ENCODE measurements around the gene ARPIN. TPM values are rescaled to one million over a fixed set of nuclear protein-coding genes. Genes with fewer than 3 reads are reported as not detected.
A peak's percentile ranks its signal among the peaks of the same experiment; 100 is the strongest.

Gene ARPIN
- total RNA-seq, 1 experiment from 2014 or later: 30.4 TPM

DNA sequence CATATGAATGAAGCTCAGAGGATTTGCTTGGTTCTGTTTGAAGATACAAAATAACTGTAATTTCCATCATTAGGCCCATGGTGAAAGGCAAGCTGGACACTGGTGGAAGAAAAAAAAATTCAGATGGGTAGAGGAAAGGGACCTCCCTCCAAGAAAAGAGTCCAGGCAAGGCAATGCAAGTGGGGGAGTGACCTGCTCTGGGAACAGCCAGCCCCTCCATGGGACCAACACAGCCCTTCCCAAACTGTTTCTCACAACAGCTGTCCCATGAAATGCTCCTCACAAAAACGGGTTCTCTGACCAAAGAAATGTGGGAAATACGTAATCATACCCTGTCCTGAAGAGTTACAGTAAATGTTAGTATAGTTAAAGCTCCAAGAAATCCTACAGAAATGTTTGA is 14.6 kb downstream of the ARPIN start:
- Histone ChIP-seq H3K4me1 (replicated peaks; ENCODE audit: insufficient read depth) (peaks cover 20% of the 10 kb centered on the region), H4K20me1 (ENCODE audit: insufficient read depth) (no peaks in the 10 kb centered on the region), H2AFZ (no peak overlapping the region), H3K4me3 (no peak overlapping the region), H3K9me3 (ENCODE audit: insufficient read depth, low read depth) (no peaks in the 10 kb centered on the region), H3K9me2 (ENCODE audit: insufficient read depth) (no peaks in the 10 kb centered on the region), H3K4me2 (no peak overlapping the region; the same call in 1 of the 2 replicates), H3K27me3 (ENCODE audit: insufficient read depth, low read depth) (no peaks in the 10 kb centered on the region), H3K36me3 (ENCODE audit: low read depth) (peaks cover 6% of the 10 kb centered on the region), H3K27ac (no peak overlapping the region), H3K79me2 (ENCODE audit: low read depth) (peaks cover 4% of the 10 kb centered on the region), H3F3A (ENCODE audit: insufficient read depth, low read depth) (peaks cover 28% of the 10 kb centered on the region)
- CTCF ChIA-PET: interaction anchor here (0.5 to 1.7 kb wide), 7 partner anchors 73 to 462 kb away, joined by 3 to 10 read pairs (median 4); no protein-coding TSS in a partner anchor
- no peak for DNase-seq
- no TSS peak for BruUV-seq (replicated peaks)
- POLR2A ChIA-PET (ENCODE audit: unreplicated experiment): interaction anchor here (0.6 kb wide), 2 partner anchors 204 to 304 kb away, joined by 4 to 10 read pairs; partner anchors contain the start of gene IDH2
- TF ChIP-seq EZH2 (IDR thresholded peaks at IDR 0.05; ENCODE audit: low read depth) (no peak), CTCF (conservative IDR thresholded peaks at IDR 0.05) (no peak)
- intact Hi-C loops (cut with micrococcal nuclease; ENCODE audit: unreplicated experiment): loop anchor here (1.0 to 10.0 kb wide), 6 partner anchors 15 to 384 kb away; partner anchors contain the start of genes ARPIN and NGRN

DNA sequence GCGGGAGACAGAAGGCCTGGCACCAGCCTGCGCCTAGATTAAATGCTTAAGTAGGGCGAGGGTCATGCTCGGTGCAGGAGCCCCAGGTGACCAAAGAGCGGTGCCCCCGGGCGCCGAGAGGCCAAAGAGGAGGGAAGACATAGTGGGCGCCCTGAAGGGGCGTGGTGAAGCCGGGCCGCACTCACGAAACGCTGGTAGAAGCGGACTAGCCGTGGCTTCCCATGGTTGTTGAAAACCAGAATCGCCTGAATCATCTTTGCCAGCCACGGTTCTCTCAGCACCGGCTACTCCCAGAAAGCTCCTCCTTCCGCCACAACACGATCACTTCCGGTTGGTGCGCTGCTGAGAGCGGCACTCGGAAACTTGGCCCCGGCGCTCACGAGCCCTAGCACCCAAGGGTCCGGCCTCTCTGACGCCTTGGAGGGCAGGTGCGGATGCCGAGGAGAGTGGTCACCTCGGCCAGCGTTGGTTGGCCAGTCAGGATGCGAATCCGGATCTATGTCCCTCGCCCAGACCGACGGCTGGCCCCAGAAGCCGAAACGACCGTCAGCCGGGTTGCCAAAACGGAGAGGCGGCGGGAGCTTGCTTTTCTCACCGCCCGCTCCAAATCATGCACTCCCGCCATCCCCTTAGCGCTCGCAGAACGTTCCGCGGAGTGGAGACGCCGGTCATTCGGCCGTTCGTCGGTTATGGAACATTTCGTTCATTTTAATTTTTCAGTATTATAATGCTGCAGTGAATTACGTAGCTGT is 18.9 kb downstream of the ARPIN start, which contains the start of gene AP3S2:
AP3S2 (minus strand) TSS at position 299 of the 752 bp plus-strand sequence; CDS start at position 254, 45 bp downstream.
- peak; percentile 87 to 94 for DNase-seq
- Histone ChIP-seq H3K9me3 (ENCODE audit: insufficient read depth, low read depth) (no peaks in the 10 kb centered on the region), H3K4me2 (peak within 1 kb of the TSS; percentile 82), H2AFZ (peak within 1 kb of the TSS; percentile 87), H3F3A (ENCODE audit: insufficient read depth, low read depth) (peaks cover 47% of the 10 kb centered on the region), H3K9me2 (ENCODE audit: insufficient read depth) (no peaks in the 10 kb centered on the region), H3K79me2 (ENCODE audit: low read depth) (peaks cover 45% of the 10 kb centered on the region), H3K4me1 (replicated peaks; ENCODE audit: insufficient read depth) (peaks cover 35% of the 10 kb centered on the region), H3K36me3 (ENCODE audit: low read depth) (0 out of 2 replicates have a peak, but pooled peaks cover 9% of the 10 kb centered on the region), H3K4me3 (peak within 1 kb of the TSS; percentile 87), H3K27ac (peak within 1 kb of the TSS; percentile 97), H4K20me1 (ENCODE audit: insufficient read depth) (no peaks in the 10 kb centered on the region; the same call in 1 of the 2 replicates), H3K27me3 (ENCODE audit: insufficient read depth, low read depth) (no peaks in the 10 kb centered on the region)
- CTCF ChIA-PET: interaction anchor here (0.6 to 1.0 kb wide), 4 partner anchors 19 to 133 kb away, joined by 3 to 7 read pairs (median 4); partner anchors contain the start of genes ARPIN and ZNF710
- intact Hi-C loops (cut with micrococcal nuclease; ENCODE audit: unreplicated experiment): loop anchor here (1.0 to 10.0 kb wide), 4 partner anchors 77 to 397 kb away; partner anchors contain the start of genes CIB1, GDPGP1, NGRN and RHCG
- TF ChIP-seq CTCF (conservative IDR thresholded peaks at IDR 0.05) (no peak), EZH2 (IDR thresholded peaks at IDR 0.05; ENCODE audit: low read depth) (no peak)
- POLR2A ChIA-PET (ENCODE audit: unreplicated experiment): interaction anchor here (0.6 to 1.3 kb wide), 8 partner anchors 111 to 1008 kb away, joined by 3 to 6 read pairs (median 3); no protein-coding TSS in a partner anchor
- TSS peak; percentile 66 for BruUV-seq (replicated peaks)

DNA sequence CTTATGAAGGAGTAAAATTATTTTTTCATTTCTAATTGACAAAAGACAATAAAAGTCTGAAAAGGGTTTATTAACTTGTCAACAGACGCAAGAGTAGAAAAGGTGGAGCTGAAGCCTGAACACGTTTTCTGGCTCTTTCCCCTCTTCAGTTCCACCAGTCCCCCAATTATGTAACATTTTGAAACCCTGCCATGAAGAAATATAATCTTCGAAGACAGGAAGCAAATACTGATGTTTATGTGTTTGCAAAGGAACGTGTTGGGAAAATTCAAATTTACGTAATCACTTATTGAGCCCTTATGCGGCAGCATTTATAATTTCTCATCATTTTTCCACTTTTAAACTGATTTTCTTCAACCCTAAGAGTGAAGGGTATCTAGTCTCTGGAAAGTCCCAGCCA is 19.7 kb downstream of the ARPIN start:
- Histone ChIP-seq H3K9me3 (ENCODE audit: insufficient read depth, low read depth) (no peaks in the 10 kb centered on the region), H3F3A (ENCODE audit: insufficient read depth, low read depth) (peaks cover 55% of the 10 kb centered on the region), H3K4me2 (peak overlapping the region; percentile 82), H3K27ac (peak overlapping the region; percentile 97), H3K4me1 (replicated peaks; ENCODE audit: insufficient read depth) (peaks cover 30% of the 10 kb centered on the region), H3K27me3 (ENCODE audit: insufficient read depth, low read depth) (no peaks in the 10 kb centered on the region), H3K4me3 (peak overlapping the region; percentile 87), H2AFZ (peak overlapping the region; percentile 64), H4K20me1 (ENCODE audit: insufficient read depth) (no peaks in the 10 kb centered on the region; the same call in 1 of the 2 replicates), H3K36me3 (ENCODE audit: low read depth) (peaks cover 10% of the 10 kb centered on the region; the same call in 1 of the 2 replicates), H3K79me2 (ENCODE audit: low read depth) (peaks cover 48% of the 10 kb centered on the region), H3K9me2 (ENCODE audit: insufficient read depth) (no peaks in the 10 kb centered on the region)
- TSS peak; percentile 37 for BruUV-seq (replicated peaks)
- TF ChIP-seq EZH2 (IDR thresholded peaks at IDR 0.05; ENCODE audit: low read depth) (no peak), CTCF (conservative IDR thresholded peaks at IDR 0.05) (no peak; the same call in 1 of the 2 replicates)
- POLR2A ChIA-PET (ENCODE audit: unreplicated experiment): interaction anchor here (0.6 kb wide), 2 partner anchors 132 to 143 kb away, joined by 4 to 5 read pairs; no protein-coding TSS in a partner anchor
- intact Hi-C loops (cut with micrococcal nuclease; ENCODE audit: unreplicated experiment): loop anchor here (5.0 to 10.0 kb wide), 3 partner anchors 339 to 396 kb away; partner anchors contain the start of genes CIB1, GDPGP1, NGRN and RHCG
- CTCF ChIA-PET: interaction anchor here (0.6 kb wide), 1 partner anchor 394 kb away, joined by 7 read pairs; no protein-coding TSS in a partner anchor
- peak in 1 of 2 experiments; percentile 40 for DNase-seq
